A673 (cell line): Measurements from ENCODE around the gene CDK14.

Source experiments
- EZH2 ChIP-seq: fragments of 200-600 bp; sonication (generic); IDR thresholded peaks from 2 replicates; pipeline ENCODE4 v1.6.1; 2017; ENCODE audit warnings: borderline replicate concordance, low read depth, mild to moderate bottlenecking, mixed read lengths, antibody characterized with exemption, low read length; ENCODE audit not compliant: poor library complexity, severe bottlenecking
- TF ChIP-seq, protein P1 (sequence below): fragments of 300-800, 200-600 bp; sonication (generic); conservative IDR thresholded peaks from 2 replicates; pipeline ENCODE4 v1.5.1; 2017; ENCODE audit warnings: low read depth, mild to moderate bottlenecking, antibody characterized with exemption, low read length, moderate library complexity, mixed read lengths

DNA sequence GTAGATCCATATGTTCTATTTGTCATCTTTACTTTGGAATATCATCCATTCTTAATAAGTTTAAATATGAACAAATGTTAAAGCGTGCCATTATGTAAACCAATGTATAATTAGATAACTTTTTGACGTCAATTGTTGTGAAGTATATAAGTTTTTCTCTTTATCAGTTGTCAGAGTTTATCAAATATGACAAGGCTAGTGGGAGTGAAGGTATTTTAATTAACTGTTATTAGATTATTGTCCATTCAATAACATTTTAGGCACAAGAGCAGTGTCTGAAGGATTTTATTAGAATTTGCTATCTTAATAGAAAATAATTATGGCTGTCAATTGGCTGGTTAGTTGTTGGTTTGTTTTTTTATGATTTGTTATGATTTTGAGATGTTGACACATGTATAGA lies 280.6 kb downstream of the CDK14 start:
- TF ChIP-seq, protein P1, sequence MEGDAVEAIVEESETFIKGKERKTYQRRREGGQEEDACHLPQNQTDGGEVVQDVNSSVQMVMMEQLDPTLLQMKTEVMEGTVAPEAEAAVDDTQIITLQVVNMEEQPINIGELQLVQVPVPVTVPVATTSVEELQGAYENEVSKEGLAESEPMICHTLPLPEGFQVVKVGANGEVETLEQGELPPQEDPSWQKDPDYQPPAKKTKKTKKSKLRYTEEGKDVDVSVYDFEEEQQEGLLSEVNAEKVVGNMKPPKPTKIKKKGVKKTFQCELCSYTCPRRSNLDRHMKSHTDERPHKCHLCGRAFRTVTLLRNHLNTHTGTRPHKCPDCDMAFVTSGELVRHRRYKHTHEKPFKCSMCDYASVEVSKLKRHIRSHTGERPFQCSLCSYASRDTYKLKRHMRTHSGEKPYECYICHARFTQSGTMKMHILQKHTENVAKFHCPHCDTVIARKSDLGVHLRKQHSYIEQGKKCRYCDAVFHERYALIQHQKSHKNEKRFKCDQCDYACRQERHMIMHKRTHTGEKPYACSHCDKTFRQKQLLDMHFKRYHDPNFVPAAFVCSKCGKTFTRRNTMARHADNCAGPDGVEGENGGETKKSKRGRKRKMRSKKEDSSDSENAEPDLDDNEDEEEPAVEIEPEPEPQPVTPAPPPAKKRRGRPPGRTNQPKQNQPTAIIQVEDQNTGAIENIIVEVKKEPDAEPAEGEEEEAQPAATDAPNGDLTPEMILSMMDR: no peak
- no peak for TF ChIP-seq EZH2
